ENCODE results near the gene TGFA.
A peak's percentile ranks its signal among the peaks of the same experiment; 100 is the strongest.

The TGFA gene

GRCh38 chr2:70511971-70512729 is 41.5 kb downstream of the TGFA start:
- H3K9me3 ChIP-seq (ENCODE audit: severe bottlenecking) = no peaks in the 10 kb centered on the region
- TF ChIP-seq, protein P1, sequence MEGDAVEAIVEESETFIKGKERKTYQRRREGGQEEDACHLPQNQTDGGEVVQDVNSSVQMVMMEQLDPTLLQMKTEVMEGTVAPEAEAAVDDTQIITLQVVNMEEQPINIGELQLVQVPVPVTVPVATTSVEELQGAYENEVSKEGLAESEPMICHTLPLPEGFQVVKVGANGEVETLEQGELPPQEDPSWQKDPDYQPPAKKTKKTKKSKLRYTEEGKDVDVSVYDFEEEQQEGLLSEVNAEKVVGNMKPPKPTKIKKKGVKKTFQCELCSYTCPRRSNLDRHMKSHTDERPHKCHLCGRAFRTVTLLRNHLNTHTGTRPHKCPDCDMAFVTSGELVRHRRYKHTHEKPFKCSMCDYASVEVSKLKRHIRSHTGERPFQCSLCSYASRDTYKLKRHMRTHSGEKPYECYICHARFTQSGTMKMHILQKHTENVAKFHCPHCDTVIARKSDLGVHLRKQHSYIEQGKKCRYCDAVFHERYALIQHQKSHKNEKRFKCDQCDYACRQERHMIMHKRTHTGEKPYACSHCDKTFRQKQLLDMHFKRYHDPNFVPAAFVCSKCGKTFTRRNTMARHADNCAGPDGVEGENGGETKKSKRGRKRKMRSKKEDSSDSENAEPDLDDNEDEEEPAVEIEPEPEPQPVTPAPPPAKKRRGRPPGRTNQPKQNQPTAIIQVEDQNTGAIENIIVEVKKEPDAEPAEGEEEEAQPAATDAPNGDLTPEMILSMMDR (IDR thresholded peaks at IDR 0.05; ENCODE audit: poor library complexity, severe bottlenecking) = no peak
- no peaks in the 10 kb centered on the region for H3K27me3 ChIP-seq (ENCODE audit: insufficient read depth, poor library complexity, severe bottlenecking)
- peak overlapping the region; percentile 70 for H3K27ac ChIP-seq (ENCODE audit: poor library complexity, severe bottlenecking)
- H3K36me3 ChIP-seq (ENCODE audit: low read depth) = peaks cover 60% of the 10 kb centered on the region
- H3K4me3 ChIP-seq (ENCODE audit: severe bottlenecking) = no peak overlapping the region
- peaks cover 61% of the 10 kb centered on the region for H3K4me1 ChIP-seq (ENCODE audit: insufficient read depth, poor library complexity, severe bottlenecking)
- ATAC-seq (ENCODE audit: low read depth) = no peak
- no peak for DNase-seq (ENCODE audit: low spot score)

GRCh38 chr2:70510313-70510712 is 43.3 kb downstream of the TGFA start:
- TF ChIP-seq, protein P1 (IDR thresholded peaks at IDR 0.05; ENCODE audit: poor library complexity, severe bottlenecking) = no peak
- DNase-seq (ENCODE audit: low spot score) = no peak

DNA sequence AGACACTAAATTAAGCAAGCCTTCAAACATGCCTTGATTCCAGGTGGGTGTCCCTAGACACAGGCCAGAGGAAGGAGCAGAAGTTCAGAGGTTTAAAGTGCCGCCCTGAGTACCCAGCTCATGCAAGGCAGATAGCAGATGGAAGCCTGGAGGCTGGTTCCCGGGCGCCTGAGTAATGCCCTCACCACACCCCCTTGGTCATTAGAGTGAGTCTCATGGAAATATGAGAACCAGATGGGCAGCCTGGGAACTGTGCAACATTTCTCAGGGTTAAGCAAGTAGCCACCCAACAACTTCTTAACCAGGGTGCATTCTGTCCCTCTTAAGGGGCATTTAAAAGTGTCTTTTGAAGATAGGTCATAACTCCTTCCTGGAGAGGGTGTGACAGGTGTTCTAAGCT is 44.1 kb downstream of the TGFA start:
- ATAC-seq (ENCODE audit: low read depth) = peak; percentile 66
- Histone ChIP-seq H3K4me3 (ENCODE audit: severe bottlenecking) (no peak overlapping the region), H3K27ac (ENCODE audit: poor library complexity, severe bottlenecking) (peak overlapping the region; percentile 70), H3K4me1 (ENCODE audit: insufficient read depth, poor library complexity, severe bottlenecking) (peaks cover 35% of the 10 kb centered on the region), H3K36me3 (ENCODE audit: low read depth) (peaks cover 66% of the 10 kb centered on the region), H3K27me3 (ENCODE audit: insufficient read depth, poor library complexity, severe bottlenecking) (no peaks in the 10 kb centered on the region), H3K9me3 (ENCODE audit: severe bottlenecking) (no peaks in the 10 kb centered on the region)
- no peak for DNase-seq (ENCODE audit: low spot score)
- TF ChIP-seq, protein P1 (IDR thresholded peaks at IDR 0.05; ENCODE audit: poor library complexity, severe bottlenecking) = no peak

More at GRCh38 chr2:70510313-70510712, 43.3 kb downstream of the TGFA start:
- Histone ChIP-seq H3K4me1 (ENCODE audit: insufficient read depth, poor library complexity, severe bottlenecking) (peaks cover 43% of the 10 kb centered on the region), H3K9me3 (ENCODE audit: severe bottlenecking) (no peaks in the 10 kb centered on the region), H3K4me3 (ENCODE audit: severe bottlenecking) (no peak overlapping the region), H3K36me3 (ENCODE audit: low read depth) (peaks cover 66% of the 10 kb centered on the region), H3K27me3 (ENCODE audit: insufficient read depth, poor library complexity, severe bottlenecking) (no peaks in the 10 kb centered on the region), H3K27ac (ENCODE audit: poor library complexity, severe bottlenecking) (peak overlapping the region; percentile 70)
- ATAC-seq (ENCODE audit: low read depth) = no peak

GRCh38 chr2:70508711-70509462 is 44.7 kb downstream of the TGFA start:
- H3K27me3 ChIP-seq (ENCODE audit: insufficient read depth, poor library complexity, severe bottlenecking) = no peaks in the 10 kb centered on the region
- H3K27ac ChIP-seq (ENCODE audit: poor library complexity, severe bottlenecking) = peak overlapping the region; percentile 70
- DNase-seq (ENCODE audit: low spot score) (no peak), ATAC-seq (ENCODE audit: low read depth) (peak; percentile 64)
- no peak overlapping the region for H3K4me3 ChIP-seq (ENCODE audit: severe bottlenecking)
- peaks cover 33% of the 10 kb centered on the region for H3K4me1 ChIP-seq (ENCODE audit: insufficient read depth, poor library complexity, severe bottlenecking)
- TF ChIP-seq, protein P1 (IDR thresholded peaks at IDR 0.05; ENCODE audit: poor library complexity, severe bottlenecking) = no peak
- H3K36me3 ChIP-seq (ENCODE audit: low read depth) = peaks cover 62% of the 10 kb centered on the region
- no peaks in the 10 kb centered on the region for H3K9me3 ChIP-seq (ENCODE audit: severe bottlenecking)

All from RWPE2 (cell line).